Measurements from ENCODE around the gene FAM163A.

FAM163A gene

GRCh38 chr1:179753061-179753460, 10.0 kb downstream of the FAM163A start:
- DNase-seq: no peak

GRCh38 chr1:179754041-179754624, 11.0 kb downstream of the FAM163A start:
- no peak for DNase-seq

GRCh38 chr1:179757933-179758332, 14.8 kb downstream of the FAM163A start:
- DNase-seq: no peak

- DNase-seq: no peak
Measured at GRCh38 chr1:179760521-179760920, 17.4 kb downstream of the FAM163A start.

DNA sequence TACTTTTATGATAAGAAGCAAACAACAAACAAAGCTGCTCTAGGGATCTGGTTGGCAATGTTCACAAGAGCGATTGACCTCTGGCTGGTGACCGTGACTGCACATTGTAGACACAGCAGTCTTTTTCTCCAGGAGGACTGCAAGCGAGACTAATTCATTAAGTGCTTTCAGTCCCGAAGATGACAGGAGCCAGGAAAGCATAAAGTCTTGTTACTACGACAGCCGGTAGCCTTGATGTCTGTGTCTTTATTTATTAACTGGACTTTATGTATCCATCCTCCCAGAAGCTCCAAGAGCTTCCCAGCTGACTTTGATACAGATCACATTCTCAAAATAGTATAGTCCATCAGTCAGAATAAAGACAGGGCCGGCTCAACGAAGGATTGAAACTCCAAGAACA, 18.2 kb downstream of the FAM163A start:
- DNase-seq: no peak

DNA sequence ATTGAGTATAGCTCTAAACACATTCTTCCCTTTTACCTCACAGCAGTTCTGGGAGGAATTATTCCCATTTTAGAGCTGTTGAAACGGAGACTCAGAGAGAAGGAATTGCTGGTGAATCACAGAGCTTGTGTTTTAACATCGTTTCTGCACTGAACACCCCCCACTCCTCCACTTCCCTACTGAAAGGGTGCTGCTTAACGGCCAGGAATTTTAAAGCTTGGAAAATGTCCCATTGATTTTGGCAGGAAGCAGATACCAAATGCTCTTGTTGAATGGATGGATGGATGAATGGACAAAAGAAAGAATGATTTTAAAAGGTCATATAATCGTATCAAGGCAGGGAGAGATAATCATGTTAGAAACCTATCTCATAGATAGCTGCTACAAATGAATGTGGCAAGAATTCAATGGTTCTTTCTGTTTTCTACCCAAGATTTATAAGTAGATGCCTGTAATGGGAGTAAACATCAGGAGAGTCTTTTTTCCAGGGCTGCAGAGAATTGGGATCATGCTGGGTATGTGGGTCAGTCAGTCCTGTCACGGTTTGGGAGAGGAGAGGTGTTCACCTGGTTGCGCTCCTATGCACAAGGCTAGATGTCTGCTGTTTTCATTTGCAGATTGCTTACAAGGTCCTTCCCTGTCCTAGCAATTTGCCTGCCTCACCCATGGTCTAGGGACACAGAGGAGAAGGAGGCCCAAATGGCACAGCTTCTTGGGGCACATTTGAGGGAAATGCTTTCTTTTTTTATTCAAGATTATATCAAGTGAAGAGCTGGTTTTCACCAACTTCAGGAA, 19.0 kb downstream of the FAM163A start:
- no peak for DNase-seq

GRCh38 chr1:179767177-179767581, 24.1 kb downstream of the FAM163A start:
- DNase-seq: no peak

GRCh38 chr1:179767996-179768395, 24.9 kb downstream of the FAM163A start:
- DNase-seq: no peak

DNA sequence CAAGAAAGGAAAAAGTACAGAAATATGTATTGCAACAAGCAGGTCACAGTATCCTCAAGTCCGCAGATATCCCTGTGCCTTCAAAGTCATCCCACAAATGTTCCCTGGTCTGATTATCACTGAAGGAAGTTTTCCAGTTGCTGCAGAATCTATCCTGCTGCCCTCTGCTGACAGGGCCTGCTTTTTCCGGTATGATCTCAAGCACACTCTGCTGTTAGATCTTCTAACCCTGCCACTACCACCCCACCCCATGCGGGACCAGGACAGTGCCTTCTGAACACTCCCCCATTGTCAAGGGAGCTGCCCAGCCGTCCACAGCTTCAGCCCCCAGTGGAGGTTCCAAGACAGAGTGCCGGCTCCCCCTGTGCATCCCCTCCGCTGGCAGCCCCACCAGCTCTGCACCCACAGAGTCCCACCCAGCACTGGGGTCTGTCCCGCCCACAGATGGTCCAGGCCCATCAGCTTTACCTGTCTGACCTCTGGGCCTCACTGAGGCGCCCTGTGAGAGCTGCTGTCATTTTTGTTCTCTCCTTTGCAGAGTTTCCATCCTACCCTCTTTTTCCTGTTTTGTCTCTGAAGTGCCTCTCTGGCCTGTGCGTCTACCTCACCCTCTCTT, 27.9 kb downstream of the FAM163A start:
- no peak for DNase-seq

GRCh38 chr1:179773264-179773663, 30.2 kb downstream of the FAM163A start:
- DNase-seq: no peak

- no peak for DNase-seq
Measured at GRCh38 chr1:179774000-179774399, 30.9 kb downstream of the FAM163A start.

GRCh38 chr1:179774566-179774965, 31.5 kb downstream of the FAM163A start:
- no peak for DNase-seq

GRCh38 chr1:179775009-179775408, 31.9 kb downstream of the FAM163A start:
- DNase-seq: no peak

- no peak for DNase-seq
Measured at GRCh38 chr1:179776831-179777230, 33.7 kb downstream of the FAM163A start.

GRCh38 chr1:179777731-179778130, 34.6 kb downstream of the FAM163A start:
- DNase-seq: no peak

GRCh38 chr1:179779645-179780272, 36.7 kb downstream of the FAM163A start:
- no peak for DNase-seq

DNA sequence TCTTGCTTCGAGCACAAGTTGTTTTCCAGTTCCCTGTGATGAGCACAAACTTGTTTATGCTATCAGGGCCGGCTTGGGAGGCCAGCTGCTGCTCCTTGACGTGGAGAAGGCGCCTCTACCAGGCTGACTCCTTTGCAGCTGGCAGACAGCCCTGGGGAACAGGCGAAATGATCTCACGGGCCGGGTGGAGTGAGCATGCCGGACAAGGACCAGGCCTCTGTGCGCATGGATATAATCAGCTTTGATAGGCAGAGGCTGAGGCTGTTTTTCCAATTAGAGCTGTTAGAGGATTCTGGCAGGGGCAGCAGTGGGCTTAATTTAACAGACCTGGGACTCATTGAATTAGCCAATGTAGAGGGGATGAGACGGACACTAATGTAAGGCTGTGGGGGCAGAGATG, 38.9 kb downstream of the FAM163A start:
- no peak for DNase-seq

DNA sequence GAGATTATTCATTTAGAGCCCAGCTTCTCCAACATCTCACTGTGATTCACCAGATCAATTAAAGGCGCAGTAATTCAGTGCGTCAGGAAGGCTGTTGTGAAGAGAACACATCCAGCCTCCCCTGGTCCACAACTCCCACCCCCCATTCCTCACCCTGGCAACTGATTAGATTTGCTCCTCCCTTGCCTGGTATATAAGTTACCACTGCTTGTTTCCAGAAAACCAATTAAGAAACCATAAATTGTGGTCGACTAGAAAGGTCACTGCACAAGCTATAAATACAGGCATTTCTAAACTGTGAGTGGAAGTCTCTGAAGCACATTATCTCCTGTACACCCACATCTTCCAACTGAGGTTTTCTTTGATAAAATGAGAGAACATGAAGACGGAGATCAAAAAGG, 41.9 kb downstream of the FAM163A start:
- no peak for DNase-seq

- no peak for DNase-seq
Measured at GRCh38 chr1:179785728-179786127, 42.6 kb downstream of the FAM163A start.

GRCh38 chr1:179786815-179787685, 44.0 kb downstream of the FAM163A start:
- no peak for DNase-seq

GRCh38 chr1:179788259-179788658, 45.2 kb downstream of the FAM163A start:
- no peak for DNase-seq

GRCh38 chr1:179793281-179793680, 50.2 kb downstream of the FAM163A start:
- DNase-seq: no peak

- DNase-seq: no peak
Measured at GRCh38 chr1:179794146-179794545, 51.1 kb downstream of the FAM163A start.
